HEK293 (cell line): ENCODE data around the gene SUPT3H.

Source experiments
- CTCF ChIA-PET: fragments of 350-600 bp; formaldehyde crosslinking; extraction: SDS; loops from one replicate; lab custom pipeline; 2021; ENCODE audit warnings: antibody characterized with exemption; lab: Yijun Ruan, JAX
- POLR2A ChIA-PET: fragments of 300-600 bp; formaldehyde crosslinking; extraction: SDS; loops from one replicate; lab custom pipeline; 2020; ENCODE audit warnings: antibody characterized with exemption, inconsistent platforms; lab: Yijun Ruan, JAX
- H3K27ac ChIP-seq: fragments of 200-500 bp; sonication (Bioruptor generic); 2 replicates; pipeline ENCODE4 v1.5.1; 2014; ENCODE audit warnings: low read depth, low read length, control low read depth, inconsistent platforms; ENCODE audit errors: extremely low read depth
- H3K36me3 ChIP-seq, 2 experiments: fragments of 200-500 bp in 1 of 2; sonication (Bioruptor generic) in 1 of 2; 1 replicate in 1 of 2; 2 replicates in 1 of 2; pipeline ENCODE4 v1.5.1; 2014 to 2017; ENCODE audit warnings: inconsistent platforms in 2 of 2, low read length in 2 of 2; ENCODE audit not compliant: control insufficient read depth in 2 of 2, insufficient read depth in 1 of 2
- H3K4me1 ChIP-seq: fragments of 200-500 bp; sonication (Bioruptor generic); 2 replicates; pipeline ENCODE4 v1.5.1; 2014; ENCODE audit warnings: mild to moderate bottlenecking, low read length, inconsistent platforms; ENCODE audit not compliant: control insufficient read depth, insufficient read depth
- H3K4me3 ChIP-seq: 2 replicates; pipeline ENCODE4 v1.5.1; 2011; ENCODE audit warnings: low read depth, mild to moderate bottlenecking, control low read depth, low read length, moderate library complexity
- H3K9me3 ChIP-seq: fragments of 200-500 bp; sonication (Bioruptor generic); 2 replicates; pipeline ENCODE4 v1.5.1; 2014; ENCODE audit warnings: low read depth, low read length, inconsistent platforms; ENCODE audit not compliant: control insufficient read depth, insufficient read depth
- FEZF1 ChIP-seq: fragments of 450-650 bp; formaldehyde crosslinking; IDR thresholded peaks from 2 replicates; pipeline ENCODE4 v1.5.1; 2016; ENCODE audit warnings: missing biosample characterization, missing genetic modification characterization
- GLIS1 ChIP-seq: fragments of 450-650 bp; formaldehyde crosslinking; IDR thresholded peaks from 2 replicates; pipeline ENCODE4 v1.5.1; 2016; ENCODE audit warnings: missing biosample characterization, missing genetic modification characterization
- OVOL3 ChIP-seq: fragments of 450-650 bp; formaldehyde crosslinking; IDR thresholded peaks from 2 replicates; pipeline ENCODE4 v1.5.1; 2016; ENCODE audit warnings: missing biosample characterization, missing genetic modification characterization
- PRDM1 ChIP-seq: fragments of 450-650 bp; formaldehyde crosslinking; IDR thresholded peaks from 2 replicates; pipeline ENCODE4; 2016; ENCODE audit warnings: missing biosample characterization, missing genetic modification characterization
- SP7 ChIP-seq: fragments of 450-650 bp; formaldehyde crosslinking; IDR thresholded peaks from 2 replicates; pipeline ENCODE4 v1.5.1; 2016; ENCODE audit warnings: missing biosample characterization, missing genetic modification characterization
- YY1 ChIP-seq: fragments of 450-650 bp; formaldehyde crosslinking; IDR thresholded peaks from 2 replicates; pipeline ENCODE4 v1.5.1; 2018; ENCODE audit warnings: missing biosample characterization, missing genetic modification characterization
- ZBTB44 ChIP-seq: fragments of 450-650 bp; IDR thresholded peaks from 2 replicates; pipeline ENCODE4 v1.5.1; 2018; ENCODE audit warnings: missing biosample characterization, mild to moderate bottlenecking, missing genetic modification characterization
- ZBTB6 ChIP-seq: fragments of 450-650 bp; formaldehyde crosslinking; IDR thresholded peaks from 2 replicates; pipeline ENCODE4 v1.5.1; 2017; ENCODE audit warnings: missing biosample characterization, missing genetic modification characterization
- ZNF112 ChIP-seq: fragments of 450-650 bp; formaldehyde crosslinking; IDR thresholded peaks from 2 replicates; pipeline ENCODE4 v1.5.0; 2017; ENCODE audit warnings: missing biosample characterization, missing genetic modification characterization
- ZNF155 ChIP-seq: fragments of 450-650 bp; formaldehyde crosslinking; IDR thresholded peaks from 2 replicates; pipeline ENCODE4 v1.5.1; 2016; ENCODE audit warnings: missing biosample characterization, missing genetic modification characterization
- ZNF16 ChIP-seq: fragments of 450-650 bp; formaldehyde crosslinking; IDR thresholded peaks from 2 replicates; pipeline ENCODE4 v1.5.1; 2016; ENCODE audit warnings: low read depth, missing biosample characterization, missing genetic modification characterization
- ZNF174 ChIP-seq: fragments of 450-650 bp; formaldehyde crosslinking; IDR thresholded peaks from 2 replicates; pipeline ENCODE4 v1.5.0; 2017; ENCODE audit warnings: missing biosample characterization, mild to moderate bottlenecking, missing genetic modification characterization
- ZNF24 ChIP-seq: fragments of 450-650 bp; formaldehyde crosslinking; IDR thresholded peaks from 2 replicates; pipeline ENCODE4 v1.5.1; 2016; ENCODE audit warnings: missing biosample characterization, missing genetic modification characterization
- ZNF274 ChIP-seq, 2 experiments: fragments of 200-500 bp in 1 of 2; fragments of 450-650 bp in 1 of 2; sonication (Bioruptor generic) in 1 of 2; formaldehyde crosslinking in 1 of 2; IDR thresholded peaks; 2 replicates each; pipeline versions ENCODE4 v1.5.1 to v1.6.1; 2014 to 2016; ENCODE audit warnings: borderline replicate concordance in 1 of 2, inconsistent platforms in 1 of 2, low read length in 1 of 2, missing biosample characterization in 1 of 2, missing genetic modification characterization in 1 of 2
- ZNF280C ChIP-seq: fragments of 450-650 bp; formaldehyde crosslinking; IDR thresholded peaks from 2 replicates; pipeline ENCODE4 v1.5.1; 2016; ENCODE audit warnings: missing biosample characterization, missing genetic modification characterization
- ZNF501 ChIP-seq: fragments of 450-650 bp; formaldehyde crosslinking; IDR thresholded peaks from 2 replicates; pipeline ENCODE4 v1.5.1; 2016; ENCODE audit warnings: missing biosample characterization, missing genetic modification characterization
- ZNF510 ChIP-seq: fragments of 450-650 bp; formaldehyde crosslinking; IDR thresholded peaks from 2 replicates; pipeline ENCODE4 v1.5.1; 2018; ENCODE audit warnings: mild to moderate bottlenecking, missing genetic modification characterization, missing biosample characterization; ENCODE audit not compliant: insufficient replicate concordance
- ZNF560 ChIP-seq: fragments of 450-650 bp; formaldehyde crosslinking; IDR thresholded peaks from 2 replicates; pipeline ENCODE4 v1.5.1; 2017; ENCODE audit warnings: missing biosample characterization, missing genetic modification characterization, borderline replicate concordance
- ZNF580 ChIP-seq: fragments of 450-650 bp; formaldehyde crosslinking; IDR thresholded peaks from 2 replicates; pipeline ENCODE4 v1.5.1; 2016; ENCODE audit warnings: missing biosample characterization, missing genetic modification characterization
- ZNF585B ChIP-seq: fragments of 450-650 bp; formaldehyde crosslinking; IDR thresholded peaks from 2 replicates; pipeline ENCODE4 v1.5.1; 2016; ENCODE audit warnings: missing biosample characterization, missing genetic modification characterization
- ZNF645 ChIP-seq: fragments of 450-650 bp; formaldehyde crosslinking; IDR thresholded peaks from 2 replicates; pipeline ENCODE4; 2016; ENCODE audit warnings: missing biosample characterization, missing genetic modification characterization
- ZNF692 ChIP-seq: fragments of 450-650 bp; formaldehyde crosslinking; IDR thresholded peaks from 2 replicates; pipeline ENCODE4 v1.5.1; 2016; ENCODE audit warnings: missing biosample characterization, missing genetic modification characterization
- ZNF704 ChIP-seq: fragments of 450-650 bp; formaldehyde crosslinking; IDR thresholded peaks from 2 replicates; pipeline ENCODE4 v1.5.1; 2016; ENCODE audit warnings: missing biosample characterization, missing genetic modification characterization
- ZNF747 ChIP-seq: fragments of 450-650 bp; formaldehyde crosslinking; IDR thresholded peaks from 2 replicates; pipeline ENCODE4 v1.5.1; 2016; ENCODE audit warnings: missing biosample characterization, missing genetic modification characterization
- ZNF791 ChIP-seq: fragments of 450-650 bp; formaldehyde crosslinking; IDR thresholded peaks from 2 replicates; pipeline ENCODE4 v1.5.1; 2016; ENCODE audit warnings: missing biosample characterization, missing genetic modification characterization
- ZSCAN30 ChIP-seq: fragments of 450-650 bp; IDR thresholded peaks from 2 replicates; pipeline ENCODE4 v1.5.1; 2018; ENCODE audit warnings: missing biosample characterization, mild to moderate bottlenecking, missing genetic modification characterization, moderate library complexity
- ZSCAN5A ChIP-seq: fragments of 450-650 bp; formaldehyde crosslinking; IDR thresholded peaks from 2 replicates; pipeline ENCODE4 v1.5.1; 2016; ENCODE audit warnings: missing biosample characterization, missing genetic modification characterization

Gene SUPT3H

GRCh38 chr6:45006893-45007292 is 370.8 kb downstream of the SUPT3H start:
- Histone ChIP-seq H3K4me3 (no peak overlapping the region), H3K4me1 (no peaks in the 10 kb centered on the region), H3K27ac (no peak overlapping the region), H3K9me3 (no peaks in the 10 kb centered on the region), H3K36me3 (no peaks in the 10 kb centered on the region)
- CTCF ChIA-PET: interaction anchor here (0.7 kb wide), 1 partner anchor 206 kb away, joined by 4 read pairs; no protein-coding TSS in a partner anchor
- POLR2A ChIA-PET: no interaction called here
- no peak for TF ChIP-seq ZBTB44
- no peak for TF ChIP-seq ZNF112
- no peak for TF ChIP-seq FEZF1 (tag by site-specific recombination)
- TF ChIP-seq ZNF174 (tag by site-specific recombination): no peak
- TF ChIP-seq ZSCAN5A (tag by site-specific recombination): no peak
- TF ChIP-seq ZNF645 (tag by site-specific recombination): no peak
- TF ChIP-seq PRDM1 (tag by site-specific recombination): no peak
- no peak for TF ChIP-seq ZNF501
- no peak for TF ChIP-seq ZSCAN30 (tag by site-specific recombination)
- no peak for TF ChIP-seq ZNF585B (tag by site-specific recombination)
- no peak for TF ChIP-seq ZNF692
- no peak for TF ChIP-seq SP7
- no peak for TF ChIP-seq ZNF155
- TF ChIP-seq GLIS1 (tag by site-specific recombination): no peak
- TF ChIP-seq ZNF747 (tag by site-specific recombination): no peak
- no peak for TF ChIP-seq ZBTB6
- TF ChIP-seq ZNF580: no peak
- TF ChIP-seq ZNF510 (tag by site-specific recombination): no peak

GRCh38 chr6:45003961-45004360 is 373.8 kb downstream of the SUPT3H start:
- no peak overlapping the region for H3K27ac ChIP-seq
- H3K4me1 ChIP-seq: no peaks in the 10 kb centered on the region
- no peaks in the 10 kb centered on the region for H3K36me3 ChIP-seq
- POLR2A ChIA-PET: no interaction called here
- CTCF ChIA-PET: interaction anchor here (0.8 kb wide), 1 partner anchor 410 kb away, joined by 3 read pairs; no protein-coding TSS in a partner anchor
- no peak overlapping the region for H3K4me3 ChIP-seq
- H3K9me3 ChIP-seq: no peaks in the 10 kb centered on the region
- TF ChIP-seq ZNF280C (tag by site-specific recombination) (no peak), ZNF560 (tag by site-specific recombination) (no peak), ZNF24 (tag by site-specific recombination) (no peak), OVOL3 (tag by site-specific recombination) (no peak), ZNF16 (no peak), ZNF791 (tag by site-specific recombination) (no peak), YY1 (tag by site-specific recombination) (no peak), ZNF510 (tag by site-specific recombination) (no peak), ZNF704 (no peak), ZNF274 (IDR thresholded peaks at IDR 0.05; ENCODE audit: low read length) (no peak), ZNF274 (tag by site-specific recombination; IDR thresholded peaks at IDR 0.05; ENCODE audit: borderline replicate concordance) (no peak)
